GM19324 (cell line): ENCODE results near the gene DCLK2.

Experiments
- ATAC-seq: cut with Tn5 transposase; IDR thresholded peaks from one replicate; pipeline ENCODE4 v1.9.1; 2021; ENCODE audit warnings: mild to moderate bottlenecking, moderate library complexity; ENCODE audit not compliant: unreplicated experiment, low FRiP score

The DCLK2 gene

DNA sequence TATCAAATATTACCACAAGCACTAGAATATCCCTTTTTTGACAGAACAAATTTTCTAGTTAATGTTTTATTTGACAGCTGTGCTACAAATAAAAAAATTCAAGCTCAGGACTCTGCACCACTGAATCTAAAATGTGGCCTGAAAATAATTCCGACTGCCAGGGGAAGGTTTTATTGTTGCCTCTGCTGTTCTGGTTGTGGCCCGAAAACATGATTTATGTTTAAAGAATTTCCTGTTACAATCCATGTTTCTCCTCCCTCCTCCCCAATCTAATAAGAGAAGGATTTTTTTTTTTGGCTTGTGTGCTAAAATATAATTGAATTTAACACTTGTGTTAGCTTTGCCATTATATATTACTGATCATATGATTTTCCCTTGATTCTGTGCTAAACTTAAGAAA, 227.8 kb downstream of the DCLK2 start:
- ATAC-seq = no peak

- ATAC-seq = no peak
Measured at GRCh38 chr4:150306719-150307118, 228.5 kb downstream of the DCLK2 start.
